IMR-90 (cell line): ENCODE results near the gene INPP5A. TPM values are rescaled to one million over a fixed set of nuclear protein-coding genes. Genes with fewer than 3 reads are reported as not detected.

ENCODE experiments used
- ATAC-seq: fragments of 200-7000 bp; cut with Tn5 transposase; 2 replicates; pipeline ENCODE4 v1.9.1; 2020; ENCODE audit warnings: low read depth, mild to moderate bottlenecking, moderate library complexity
- BruUV-seq: library from RNA; stranded (reverse); fragments of 400-500 nt; replicated peaks from 2 replicates; lab custom pipeline; 2021; lab: Mats Ljungman, UMichigan
- CTCF ChIA-PET: fragments of 300-600 bp; formaldehyde crosslinking; extraction: SDS; loops from one replicate; lab custom pipeline; 2021; ENCODE audit warnings: antibody characterized with exemption; lab: Yijun Ruan, JAX
- POLR2A ChIA-PET: fragments of 300-600 bp; sonication (Branson Sonifier 250); formaldehyde crosslinking; loops from one replicate; lab custom pipeline; 2022; ENCODE audit warnings: antibody characterized with exemption; ENCODE audit not compliant: unreplicated experiment; lab: Charles Lee
- DNase-seq: peaks from one replicate; pipeline ENCODE4 v3.0.0; 2013
- H2AFZ ChIP-seq: replicated peaks from 2 replicates; pipeline ENCODE3; 2013; ENCODE audit warnings: low read length, mild to moderate bottlenecking; ENCODE audit not compliant: poor library complexity
- H2AK5ac ChIP-seq: 2 replicates; pipeline ENCODE4 v1.6.1; 2013; ENCODE audit warnings: low read depth, low read length, inconsistent platforms
- H2AK9ac ChIP-seq: replicated peaks from 2 replicates; pipeline ENCODE3; 2013; ENCODE audit warnings: mild to moderate bottlenecking, low read depth, low read length, moderate library complexity; ENCODE audit not compliant: poor library complexity
- H2BK120ac ChIP-seq: 2 replicates; pipeline ENCODE4 v1.6.1; 2013; ENCODE audit warnings: low read depth, low read length, inconsistent platforms
- H2BK15ac ChIP-seq: 3 replicates; pipeline ENCODE4 v1.6.1; 2013; ENCODE audit warnings: low read depth, low read length, inconsistent platforms
- H2BK20ac ChIP-seq: 2 replicates; pipeline ENCODE4 v1.6.1; 2013; ENCODE audit warnings: low read depth, mild to moderate bottlenecking, inconsistent platforms, low read length, moderate library complexity
- H2BK5ac ChIP-seq: 2 replicates; pipeline ENCODE4 v1.6.1; 2013; ENCODE audit warnings: mild to moderate bottlenecking, low read depth, low read length, inconsistent platforms; ENCODE audit not compliant: poor library complexity, severe bottlenecking
- H3K14ac ChIP-seq: replicated peaks from 2 replicates; pipeline ENCODE4 v1.6.1; 2013; ENCODE audit warnings: low read depth, low read length, inconsistent platforms
- H3K18ac ChIP-seq: 2 replicates; pipeline ENCODE4 v1.6.1; 2013; ENCODE audit warnings: low read depth, low read length, control low read depth
- H3K23ac ChIP-seq: 2 replicates; pipeline ENCODE4 v1.6.1; 2013; ENCODE audit warnings: low read depth, low read length, inconsistent platforms
- H3K27ac ChIP-seq: 2 replicates; pipeline ENCODE4 v1.5.1; 2013; ENCODE audit warnings: mild to moderate bottlenecking, control low read depth, low read length; ENCODE audit not compliant: insufficient read depth
- H3K27me3 ChIP-seq: 2 replicates; pipeline ENCODE4 v1.6.1; 2013; ENCODE audit warnings: low read length; ENCODE audit not compliant: control insufficient read depth, insufficient read depth
- H3K36me3 ChIP-seq: 2 replicates; pipeline ENCODE4 v1.6.1; 2013; ENCODE audit warnings: low read length, mixed read lengths; ENCODE audit not compliant: control insufficient read depth, insufficient read depth
- H3K4ac ChIP-seq: 2 replicates; pipeline ENCODE4 v1.6.1; 2013; ENCODE audit warnings: low read depth, low read length, inconsistent platforms
- H3K4me1 ChIP-seq: 2 replicates; pipeline ENCODE4 v1.6.1; 2013; ENCODE audit warnings: low read length, mixed read lengths; ENCODE audit not compliant: control insufficient read depth, insufficient read depth
- H3K4me2 ChIP-seq: 2 replicates; pipeline ENCODE4 v1.6.1; 2013; ENCODE audit warnings: low read depth, mild to moderate bottlenecking, control low read depth, low read length, moderate library complexity
- H3K4me3 ChIP-seq: 2 replicates; pipeline ENCODE4 v1.5.1; 2013; ENCODE audit warnings: low read depth, mild to moderate bottlenecking, control low read depth, low read length, moderate library complexity; ENCODE audit not compliant: insufficient read depth
- H3K56ac ChIP-seq: 2 replicates; pipeline ENCODE4 v1.6.1; 2013; ENCODE audit warnings: low read length, inconsistent platforms; ENCODE audit not compliant: insufficient read depth; ENCODE audit errors: extremely low read depth
- H3K79me1 ChIP-seq, 2 experiments: 2 replicates each; pipeline ENCODE4 v1.6.1; 2013; ENCODE audit warnings: low read length in 2 of 2, inconsistent platforms in 1 of 2, low read depth in 1 of 2
- H3K9ac ChIP-seq: 2 replicates; pipeline ENCODE4 v1.6.1; 2013; ENCODE audit warnings: low read depth, low read length, control low read depth
- H3K9me1 ChIP-seq: 2 replicates; pipeline ENCODE4 v1.6.1; 2013; ENCODE audit warnings: low read length, inconsistent platforms; ENCODE audit not compliant: insufficient read depth
- H3K9me3 ChIP-seq: 2 replicates; pipeline ENCODE4 v1.6.1; 2013; ENCODE audit warnings: low read length; ENCODE audit not compliant: control insufficient read depth, insufficient read depth
- H4K20me1 ChIP-seq: 2 replicates; pipeline ENCODE4 v1.6.1; 2013; ENCODE audit warnings: low read length, inconsistent platforms; ENCODE audit not compliant: insufficient read depth
- H4K5ac ChIP-seq: 2 replicates; pipeline ENCODE4 v1.6.1; 2013; ENCODE audit warnings: mild to moderate bottlenecking, low read depth, low read length, control low read depth
- H4K8ac ChIP-seq, 2 experiments: 2 replicates each; pipeline ENCODE4 v1.6.1; 2013; ENCODE audit warnings: low read depth in 2 of 2, low read length in 2 of 2, control low read depth in 1 of 2, inconsistent platforms in 1 of 2
- H4K91ac ChIP-seq: 2 replicates; pipeline ENCODE4 v1.6.1; 2013; ENCODE audit warnings: low read depth, low read length, inconsistent platforms; ENCODE audit not compliant: insufficient read depth
- BHLHE40 ChIP-seq: fragments of 150-350 bp; IDR thresholded peaks from 2 replicates; pipeline ENCODE4 v1.6.1; 2016; ENCODE audit warnings: mild to moderate bottlenecking, low read depth, low read length
- CEBPB ChIP-seq: IDR thresholded peaks from 2 replicates; pipeline ENCODE4 v1.6.1; 2012; ENCODE audit warnings: low read depth, low read length, improper control_type of control experiment
- CHD1 ChIP-seq: IDR thresholded peaks from 2 replicates; pipeline ENCODE4 v1.6.1; 2012; ENCODE audit warnings: low read depth, low read length, improper control_type of control experiment
- FOS ChIP-seq: fragments of 150-350 bp; IDR thresholded peaks from 2 replicates; pipeline ENCODE4 v1.6.1; 2016; ENCODE audit warnings: low read depth, low read length
- MAFK ChIP-seq: IDR thresholded peaks from 2 replicates; pipeline ENCODE4 v1.6.1; 2012; ENCODE audit warnings: low read depth, low read length, improper control_type of control experiment
- MAZ ChIP-seq: IDR thresholded peaks from 2 replicates; pipeline ENCODE4 v1.6.1; 2012; ENCODE audit warnings: low read depth, mild to moderate bottlenecking, low read length, improper control_type of control experiment, moderate library complexity, borderline replicate concordance
- MXI1 ChIP-seq: IDR thresholded peaks from 2 replicates; pipeline ENCODE4 v1.6.1; 2012; ENCODE audit warnings: low read depth, mild to moderate bottlenecking, low read length, moderate library complexity, borderline replicate concordance
- NFE2L2 ChIP-seq: fragments of 150-350 bp; IDR thresholded peaks from 2 replicates; pipeline ENCODE4 v1.6.1; 2016; ENCODE audit warnings: low read depth, mild to moderate bottlenecking, low read length
- POLR2A ChIP-seq: IDR thresholded peaks from 2 replicates; pipeline ENCODE4 v1.6.1; 2012; ENCODE audit warnings: mild to moderate bottlenecking, low read depth, low read length
- RAD21 ChIP-seq: IDR thresholded peaks from 2 replicates; pipeline ENCODE4 v1.6.1; 2012; ENCODE audit warnings: low read length, improper control_type of control experiment
- RCOR1 ChIP-seq: IDR thresholded peaks from 2 replicates; pipeline ENCODE4 v1.6.1; 2012; ENCODE audit warnings: mild to moderate bottlenecking, low read length, improper control_type of control experiment; ENCODE audit not compliant: insufficient replicate concordance
- RFX5 ChIP-seq: IDR thresholded peaks from 2 replicates; pipeline ENCODE4 v1.8.0; 2012; ENCODE audit warnings: low read depth, mild to moderate bottlenecking, low read length, moderate library complexity
- SMC3 ChIP-seq: fragments of 150-350 bp; IDR thresholded peaks from 2 replicates; pipeline ENCODE4 v1.6.1; 2016; ENCODE audit warnings: low read depth, mild to moderate bottlenecking, antibody characterized with exemption, low read length, moderate library complexity
- WGBS, 2 experiments: methylation state at CpG; one replicate each; pipeline versions ENCODE4 v1.1.5 to v1.1.7; 2013; ENCODE audit warnings: missing lambda C conversion rate in 2 of 2; ENCODE audit not compliant: insufficient read length in 1 of 2; ENCODE audit errors: extremely low coverage in 2 of 2; 5-methylcytosine and 5-hydroxymethylcytosine counted together
- dilution Hi-C: fragments of 300-500 bp; cut with HindIII; formaldehyde crosslinking; loops from one replicate; pipeline ENCODE4 v1.14.3; 2018; ENCODE audit warnings: low sequenced_read_pairs; ENCODE audit not compliant: unreplicated experiment
- in situ Hi-C: fragments of 300-500 bp; cut with MboI; formaldehyde crosslinking; loops from 3 replicates; pipeline ENCODE4 v1.14.3; 2019; ENCODE audit warnings: low sequenced_read_pairs, inconsistent platforms, mixed read lengths
- intact Hi-C: fragments of 100-400 bp; cut with micrococcal nuclease; formaldehyde crosslinking; loops from 2 replicates; pipeline ENCODE4 v1.10.0; 2022
- polyA plus RNA-seq, 3 experiments: library from polyadenylated mRNA; depleted of rRNA; stranded (reverse); fragments of >200 nt; gene quantifications; 2 replicates each; pipeline ENCODE4 v1.2.3, GENCODE V29; 2012; ENCODE audit warnings: low replicate concordance in 1 of 3
- total RNA-seq: library from RNA; depleted of rRNA; stranded (reverse); fragments of >200 nt; gene quantifications from 2 replicates; pipeline ENCODE4 v1.2.3, GENCODE V29; 2012
- TF ChIP-seq, protein P1 (sequence below): fragments of 150-350 bp; IDR thresholded peaks from 2 replicates; pipeline ENCODE4 v1.6.1; 2017; ENCODE audit warnings: mild to moderate bottlenecking, antibody characterized with exemption, low read length, low read depth
- TF ChIP-seq, protein P2 (sequence below): fragments of 150-350 bp; IDR thresholded peaks from 2 replicates; pipeline ENCODE4 v1.6.1; 2016; ENCODE audit warnings: low read depth, mild to moderate bottlenecking, low read length, moderate library complexity, borderline replicate concordance

Gene INPP5A
- total and polyA plus RNA-seq, 2 of the 4 experiments (the other 2 are of a cell fraction) = 21.4 to 36.7 TPM

DNA sequence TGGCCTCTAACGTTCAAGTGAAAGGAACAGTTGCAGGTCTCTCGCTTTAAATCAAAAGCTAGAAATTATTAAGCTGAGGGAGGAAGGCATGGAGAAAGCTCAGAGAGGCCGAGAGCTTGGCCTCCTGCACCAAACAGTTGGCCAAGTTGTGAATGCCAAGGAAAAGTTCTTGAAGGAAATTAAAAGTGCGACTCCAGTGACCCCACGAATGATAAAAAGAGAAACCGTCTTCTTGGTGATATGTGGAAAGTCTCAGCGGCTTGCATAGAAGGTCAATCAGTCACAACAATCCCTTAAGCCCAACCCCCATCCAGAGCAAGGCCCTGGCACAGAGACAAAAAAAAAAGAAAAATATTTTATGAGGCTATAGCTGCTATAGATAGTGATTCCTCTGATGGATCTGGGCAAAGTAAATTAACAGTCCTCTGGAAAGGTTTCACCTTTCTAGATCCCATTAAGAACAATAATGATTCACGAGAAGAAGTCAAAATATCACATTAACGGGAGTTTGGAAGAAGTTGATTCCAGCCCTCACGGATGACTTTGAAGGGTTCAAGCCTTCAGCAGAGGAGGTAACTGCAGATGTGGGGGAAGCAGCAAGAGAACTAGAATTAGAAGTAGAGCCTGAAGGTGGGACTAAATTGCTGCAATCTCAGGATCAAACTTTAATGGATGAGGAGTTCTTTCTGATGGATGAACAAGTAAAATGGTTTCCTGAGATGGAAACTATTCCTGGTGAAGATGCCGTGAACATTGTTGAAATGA lies 42.5 kb upstream of the INPP5A start:
- Histone ChIP-seq H2BK120ac (no peak overlapping the region), H3K18ac (no peak overlapping the region), H2AFZ (no peak overlapping the region), H3K4me1 (peaks cover 2% of the 10 kb centered on the region; the same call in 1 of the 2 replicates), H2BK15ac (no peak overlapping the region), H2BK20ac (no peak overlapping the region), H2AK5ac (no peak overlapping the region), H3K14ac (no peak overlapping the region), H4K8ac (no peak overlapping the region), H3K4me3 (no peak overlapping the region), H3K27me3 (peaks cover 31% of the 10 kb centered on the region), H4K5ac (no peak overlapping the region), H3K36me3 (no peaks in the 10 kb centered on the region), H3K9me1 (peaks cover 3% of the 10 kb centered on the region; the same call in 1 of the 2 replicates), H3K27ac (no peak overlapping the region), H3K79me1 (no peaks in the 10 kb centered on the region), H3K9me3 (no peaks in the 10 kb centered on the region; the same call in 1 of the 2 replicates), H4K91ac (no peak overlapping the region), H3K23ac (no peak overlapping the region), H3K56ac (no peak overlapping the region), H3K9ac (no peak overlapping the region), H2BK5ac (no peak overlapping the region), H4K20me1 (no peaks in the 10 kb centered on the region), H3K4me2 (no peak overlapping the region), H2AK9ac (no peak overlapping the region), H3K4ac (no peak overlapping the region)
- intact Hi-C loops = no loop called here
- in situ Hi-C loops = no loop called here
- ATAC-seq (no peak), DNase-seq (no peak)
- ChIA-PET CTCF (interaction anchor here (0.7 to 0.9 kb wide), 2 partner anchors 36 to 291 kb away, joined by 3 to 4 read pairs; no protein-coding TSS in a partner anchor), POLR2A (no interaction called here)
- WGBS, 2 experiments = 60% methylated on average over 3 of the region's 11 CpGs; no CpG with 5 or more reads in 1 of the 2 experiments
- BruUV-seq = no TSS peak
- dilution Hi-C loops = no loop called here
- TF ChIP-seq MAFK (no peak), SMC3 (no peak), POLR2A (no peak), RAD21 (no peak), BHLHE40 (no peak), FOS (no peak), RFX5 (no peak), NFE2L2 (no peak), RCOR1 (no peak), MAZ (no peak), MXI1 (no peak), CEBPB (no peak), CHD1 (no peak)
- TF ChIP-seq, protein P1, sequence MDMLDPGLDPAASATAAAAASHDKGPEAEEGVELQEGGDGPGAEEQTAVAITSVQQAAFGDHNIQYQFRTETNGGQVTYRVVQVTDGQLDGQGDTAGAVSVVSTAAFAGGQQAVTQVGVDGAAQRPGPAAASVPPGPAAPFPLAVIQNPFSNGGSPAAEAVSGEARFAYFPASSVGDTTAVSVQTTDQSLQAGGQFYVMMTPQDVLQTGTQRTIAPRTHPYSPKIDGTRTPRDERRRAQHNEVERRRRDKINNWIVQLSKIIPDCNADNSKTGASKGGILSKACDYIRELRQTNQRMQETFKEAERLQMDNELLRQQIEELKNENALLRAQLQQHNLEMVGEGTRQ = no peak
- TF ChIP-seq, protein P2, sequence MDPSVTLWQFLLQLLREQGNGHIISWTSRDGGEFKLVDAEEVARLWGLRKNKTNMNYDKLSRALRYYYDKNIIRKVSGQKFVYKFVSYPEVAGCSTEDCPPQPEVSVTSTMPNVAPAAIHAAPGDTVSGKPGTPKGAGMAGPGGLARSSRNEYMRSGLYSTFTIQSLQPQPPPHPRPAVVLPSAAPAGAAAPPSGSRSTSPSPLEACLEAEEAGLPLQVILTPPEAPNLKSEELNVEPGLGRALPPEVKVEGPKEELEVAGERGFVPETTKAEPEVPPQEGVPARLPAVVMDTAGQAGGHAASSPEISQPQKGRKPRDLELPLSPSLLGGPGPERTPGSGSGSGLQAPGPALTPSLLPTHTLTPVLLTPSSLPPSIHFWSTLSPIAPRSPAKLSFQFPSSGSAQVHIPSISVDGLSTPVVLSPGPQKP = no peak
